Measurements from ENCODE around the gene OLFML2A. TPM values are rescaled to one million over a fixed set of nuclear protein-coding genes. Genes with fewer than 3 reads are reported as not detected.

Gene OLFML2A
- total and polyA plus RNA-seq, 2 of the 4 experiments (the other 2 are of a cell fraction), result 2.0 to 5.9 TPM

DNA sequence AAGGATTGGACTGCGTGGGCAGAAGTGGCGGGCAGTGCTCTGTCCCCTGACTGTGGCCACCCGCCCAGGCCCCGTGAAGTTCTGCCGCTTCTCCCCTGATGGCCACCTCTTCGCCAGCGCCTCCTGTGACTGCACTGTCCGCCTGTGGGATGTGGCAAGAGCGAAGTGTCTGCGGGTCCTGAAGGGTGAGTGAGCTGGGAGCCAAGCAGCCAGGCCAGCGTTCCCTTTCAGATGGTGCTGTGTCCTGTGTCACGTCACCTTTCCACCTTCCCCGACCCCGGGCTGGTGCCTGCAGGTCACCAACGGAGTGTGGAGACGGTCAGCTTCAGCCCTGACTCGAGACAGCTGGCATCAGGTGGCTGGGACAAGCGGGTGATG is 78.6 kb downstream of the OLFML2A start:
- no peak for TF ChIP-seq SMC3 (IDR thresholded peaks at IDR 0.05; ENCODE audit: low read depth, low read length)
- Histone ChIP-seq H3K4me2 (ENCODE audit: low read depth, low read length) (no peak overlapping the region), H2AK9ac (replicated peaks; ENCODE audit: low read depth, low read length, poor library complexity) (no peak overlapping the region)

More for the DNA sequence above, 78.6 kb downstream of the OLFML2A start:
- Histone ChIP-seq H3K18ac (ENCODE audit: low read depth, low read length) (no peak overlapping the region), H3K56ac (ENCODE audit: extremely low read depth, insufficient read depth, low read length) (no peak overlapping the region), H4K5ac (ENCODE audit: low read depth, low read length) (no peak overlapping the region), H3K4me3 (ENCODE audit: insufficient read depth, low read depth, low read length) (no peak overlapping the region), H3K14ac (replicated peaks; ENCODE audit: low read depth, low read length) (no peak overlapping the region), H3K9me3 (ENCODE audit: control insufficient read depth, insufficient read depth, low read length) (no peaks in the 10 kb centered on the region), H2AFZ (replicated peaks; ENCODE audit: low read length, poor library complexity) (no peak overlapping the region), H2AK5ac (ENCODE audit: low read depth, low read length) (no peak overlapping the region), H2BK5ac (ENCODE audit: low read depth, low read length, poor library complexity, severe bottlenecking) (no peak overlapping the region), H2BK120ac (ENCODE audit: low read depth, low read length) (no peak overlapping the region), H4K20me1 (ENCODE audit: insufficient read depth, low read length) (peaks cover 50% of the 10 kb centered on the region), H3K27ac (ENCODE audit: insufficient read depth, low read length) (no peak overlapping the region), H3K27me3 (ENCODE audit: control insufficient read depth, insufficient read depth, low read length) (no peaks in the 10 kb centered on the region), H3K9ac (ENCODE audit: low read depth, low read length) (no peak overlapping the region), H3K79me1 (ENCODE audit: low read depth in 1 of 2, low read length in 2 of 2) (peaks cover 13 to 32% of the 10 kb centered on the region in 2 experiments), H4K91ac (ENCODE audit: insufficient read depth, low read depth, low read length) (no peak overlapping the region), H4K8ac (ENCODE audit: low read depth in 2 of 2, low read length in 2 of 2) (no peak overlapping the region), H2BK15ac (ENCODE audit: low read depth, low read length) (no peak overlapping the region), H3K23ac (ENCODE audit: low read depth, low read length) (no peak overlapping the region), H3K9me1 (ENCODE audit: insufficient read depth, low read length) (peaks cover 4% of the 10 kb centered on the region; the same call in 1 of the 2 replicates), H3K36me3 (ENCODE audit: control insufficient read depth, insufficient read depth, low read length) (peaks cover 43% of the 10 kb centered on the region), H2BK20ac (ENCODE audit: low read depth, low read length) (no peak overlapping the region), H3K4me1 (ENCODE audit: control insufficient read depth, insufficient read depth, low read length) (peaks cover 6% of the 10 kb centered on the region), H3K4ac (ENCODE audit: low read depth, low read length) (no peak overlapping the region)
- 77% methylated on average over 9 of the region's 18 CpGs; no CpG with 5 or more reads in 1 of the 2 experiments for WGBS, 2 experiments (ENCODE audit: extremely low coverage in 2 of 2, insufficient read length in 1 of 2)
- no peak for DNase-seq
- no TSS peak for BruUV-seq (replicated peaks)
- intact Hi-C loops (cut with micrococcal nuclease), result loop anchor here (10.0 kb wide), 1 partner anchor 241 kb away; no protein-coding TSS in a partner anchor
- CTCF ChIA-PET, result interaction anchor here (0.6 to 5.7 kb wide), 4 partner anchors 42 to 89 kb away, joined by 3 to 165 read pairs (median 3); partner anchors contain the start of genes NR6A1 and OLFML2A
- dilution Hi-C loops (cut with HindIII; ENCODE audit: low sequenced_read_pairs, unreplicated experiment), result no loop called here
- ATAC-seq (ENCODE audit: low read depth), result no peak
- in situ Hi-C loops (cut with MboI; ENCODE audit: low sequenced_read_pairs), result no loop called here
- POLR2A ChIA-PET (ENCODE audit: unreplicated experiment), result no interaction called here
